Astrocyte (in vitro differentiated cells and primary cell): ENCODE data around the gene GALE. TPM values are rescaled to one million over a fixed set of nuclear protein-coding genes. Genes with fewer than 3 reads are reported as not detected.
"Not testable (repeated sequence)": the region's sequence is repeated elsewhere in the genome, so short reads cannot be mapped to it uniquely, and the experiment has no call there.

Experiments
- DNase-seq: peaks from one replicate; pipeline ENCODE4 v3.0.0-alpha.2; 2010; ENCODE audit warnings: low read depth
- FAIRE-seq: peaks from 2 replicates; lab custom pipeline; 2011; peaks lifted over from hg19 to GRCh38; lab: Jason Lieb, UNC
- H2AFZ ChIP-seq: 2 replicates; pipeline ENCODE4 v1.6.0; 2012; ENCODE audit warnings: low read depth, low read length, inconsistent platforms
- H3K27ac ChIP-seq: 2 replicates; pipeline ENCODE4 v1.5.1; 2011; ENCODE audit warnings: low read depth, low read length, inconsistent platforms
- H3K27me3 ChIP-seq: 2 replicates; pipeline ENCODE4 v1.6.0; 2011; ENCODE audit warnings: low read length, inconsistent platforms; ENCODE audit not compliant: insufficient read depth
- H3K36me3 ChIP-seq: 2 replicates; pipeline ENCODE4 v1.5.1; 2011; ENCODE audit warnings: low read length, inconsistent platforms; ENCODE audit not compliant: insufficient read depth
- H3K4me1 ChIP-seq: 2 replicates; pipeline ENCODE4 v1.5.1; 2011; ENCODE audit warnings: low read length, inconsistent platforms; ENCODE audit not compliant: insufficient read depth
- H3K4me2 ChIP-seq: 2 replicates; pipeline ENCODE4 v1.6.0; 2012; ENCODE audit warnings: low read length, inconsistent platforms
- H3K4me3 ChIP-seq: 2 replicates; pipeline ENCODE4 v1.5.1; 2011; ENCODE audit warnings: low read depth, mild to moderate bottlenecking, low read length, inconsistent platforms; ENCODE audit not compliant: insufficient read depth
- H3K79me2 ChIP-seq: 2 replicates; pipeline ENCODE4 v1.6.0; 2012; ENCODE audit warnings: mild to moderate bottlenecking, low read length, inconsistent platforms; ENCODE audit not compliant: insufficient read depth
- H3K9ac ChIP-seq: 2 replicates; pipeline ENCODE4 v1.6.0; 2012; ENCODE audit warnings: mild to moderate bottlenecking, low read length, inconsistent platforms
- H3K9me3 ChIP-seq: 2 replicates; pipeline ENCODE4 v1.5.1; 2012; ENCODE audit warnings: low read depth, mild to moderate bottlenecking, low read length, inconsistent platforms; ENCODE audit not compliant: insufficient read depth
- H4K20me1 ChIP-seq: 2 replicates; pipeline ENCODE4 v1.6.0; 2012; ENCODE audit warnings: low read length, inconsistent platforms; ENCODE audit not compliant: insufficient read depth
- H3K27ac Mint-ChIP-seq: one replicate; pipeline ENCODE4 v1.8.0; 2021; ENCODE audit warnings: mild to moderate bottlenecking, mixed read lengths; ENCODE audit not compliant: unreplicated experiment
- H3K27me3 Mint-ChIP-seq: one replicate; pipeline ENCODE4 v1.8.0; 2021; ENCODE audit warnings: low read depth, mixed read lengths; ENCODE audit not compliant: unreplicated experiment
- H3K36me3 Mint-ChIP-seq: one replicate; pipeline ENCODE4 v1.8.0; 2021; ENCODE audit warnings: low read depth, mixed read lengths; ENCODE audit not compliant: unreplicated experiment
- H3K4me1 Mint-ChIP-seq: one replicate; pipeline ENCODE4 v1.8.0; 2021; ENCODE audit warnings: low read depth, mixed read lengths; ENCODE audit not compliant: unreplicated experiment
- H3K4me3 Mint-ChIP-seq: one replicate; pipeline ENCODE4 v1.8.0; 2021; ENCODE audit warnings: mild to moderate bottlenecking, moderate library complexity, mixed read lengths; ENCODE audit not compliant: unreplicated experiment
- H3K9me3 Mint-ChIP-seq: one replicate; pipeline ENCODE4 v1.8.0; 2021; ENCODE audit warnings: mild to moderate bottlenecking, mixed read lengths; ENCODE audit not compliant: unreplicated experiment
- CTCF ChIP-seq: IDR thresholded peaks from 2 replicates; pipeline ENCODE4 v1.5.1; 2011; ENCODE audit warnings: low read depth, mild to moderate bottlenecking, inconsistent platforms, low read length, moderate library complexity; ENCODE audit not compliant: insufficient read depth
- EZH2 ChIP-seq: IDR thresholded peaks from 2 replicates; pipeline ENCODE4 v1.6.1; 2012; ENCODE audit warnings: mild to moderate bottlenecking, low read length, inconsistent platforms; ENCODE audit not compliant: insufficient read depth
- total RNA-seq: library from RNA; stranded (reverse); gene quantifications from 2 replicates; pipeline ENCODE4 v1.2.1, GENCODE V29; 2021

Gene GALE
- total RNA-seq, 1 donor from 2014 or later, result 27.0 TPM

GRCh38 chr1:23837908-23838307 lies 37.4 kb upstream of the GALE start:
- Histone ChIP-seq H3K36me3 (no peaks in the 10 kb centered on the region), H2AFZ (peak overlapping the region; percentile 84), H3K4me3 (peak overlapping the region; percentile 36), H3K9ac (no peak overlapping the region), H3K79me2 (no peaks in the 10 kb centered on the region), H3K27ac (no peak overlapping the region), H3K9me3 (no peaks in the 10 kb centered on the region), H3K4me1 (no peaks in the 10 kb centered on the region), H3K4me2 (peak overlapping the region; percentile 85), H3K27me3 (peaks cover 10% of the 10 kb centered on the region), H4K20me1 (no peaks in the 10 kb centered on the region)
- H3K4me1 Mint-ChIP-seq, result no peaks in the 10 kb centered on the region
- no peak overlapping the region for H3K4me3 Mint-ChIP-seq
- no peak for TF ChIP-seq CTCF
- TF ChIP-seq EZH2, result no peak
- no peaks in the 10 kb centered on the region for H3K9me3 Mint-ChIP-seq
- no peaks in the 10 kb centered on the region for H3K36me3 Mint-ChIP-seq
- H3K27me3 Mint-ChIP-seq, result peaks cover 16% of the 10 kb centered on the region
- FAIRE-seq (no peak), DNase-seq (no peak)
- H3K27ac Mint-ChIP-seq, result no peak overlapping the region

- no peak overlapping the region for H3K27ac Mint-ChIP-seq
- H3K9me3 Mint-ChIP-seq, result no peaks in the 10 kb centered on the region
- no peak for TF ChIP-seq CTCF
- no peak for TF ChIP-seq EZH2
- Histone ChIP-seq H3K9ac (no peak overlapping the region), H3K4me1 (no peaks in the 10 kb centered on the region), H3K9me3 (no peaks in the 10 kb centered on the region), H3K4me2 (no peak overlapping the region), H3K27ac (no peak overlapping the region), H2AFZ (no peak overlapping the region), H3K4me3 (no peak overlapping the region), H4K20me1 (no peaks in the 10 kb centered on the region), H3K36me3 (no peaks in the 10 kb centered on the region), H3K27me3 (peaks cover 2% of the 10 kb centered on the region), H3K79me2 (no peaks in the 10 kb centered on the region)
- DNase-seq, result no peak
- H3K27me3 Mint-ChIP-seq, result peaks cover 10% of the 10 kb centered on the region
- H3K36me3 Mint-ChIP-seq, result no peaks in the 10 kb centered on the region
- no peak for FAIRE-seq
- H3K4me3 Mint-ChIP-seq, result no peak overlapping the region
- peaks cover 4% of the 10 kb centered on the region for H3K4me1 Mint-ChIP-seq
Observed at GRCh38 chr1:23836037-23836436, 35.5 kb upstream of the GALE start.

DNA sequence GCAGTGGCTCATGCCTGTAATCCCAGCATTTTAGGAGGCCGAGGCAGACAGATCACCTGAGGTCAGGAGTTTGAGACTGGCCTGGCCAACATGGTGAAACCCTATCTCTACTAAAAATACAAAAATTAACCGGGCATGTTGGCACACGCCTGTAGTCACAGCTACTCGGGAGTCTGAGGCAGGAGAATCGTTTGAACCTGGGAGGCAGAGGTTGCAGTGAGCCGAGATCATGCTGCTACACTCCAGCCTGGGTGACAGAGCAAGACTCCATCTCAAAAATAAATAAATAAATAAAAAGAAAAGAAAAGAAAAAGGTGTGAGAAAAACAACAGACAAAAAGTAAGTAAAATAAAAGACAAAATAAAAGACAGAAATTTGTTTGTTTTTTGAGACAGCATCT lies 33.6 kb upstream of the GALE start:
- H3K36me3 ChIP-seq, H3K36me3 Mint-ChIP-seq, H3K27ac Mint-ChIP-seq, H3K27ac ChIP-seq, H4K20me1 ChIP-seq, H3K4me1 Mint-ChIP-seq, H3K9me3 ChIP-seq, H3K4me3 Mint-ChIP-seq, H3K79me2 ChIP-seq, H3K4me2 ChIP-seq, H3K4me1 ChIP-seq, H3K27me3 ChIP-seq, H3K4me3 ChIP-seq, H3K9ac ChIP-seq, FAIRE-seq, H2AFZ ChIP-seq, DNase-seq, H3K9me3 Mint-ChIP-seq: not testable (repeated sequence)
- peaks cover 10% of the 10 kb centered on the region for H3K27me3 Mint-ChIP-seq
